Esophagus (tissue), 2 donors: ENCODE measurements around the gene GPR149. TPM values are rescaled to one million over a fixed set of nuclear protein-coding genes. Genes with fewer than 3 reads are reported as not detected.

Experiments used
- H3K27ac ChIP-seq, 2 donors: one replicate each; pipeline ENCODE4 v1.5.1; 2013; ENCODE audit warnings: low read depth in 2 of 2, mild to moderate bottlenecking in 2 of 2, inconsistent platforms in 1 of 2, low read length in 1 of 2, moderate library complexity in 1 of 2
- H3K27me3 ChIP-seq, 2 donors: one replicate each; pipeline ENCODE4 v1.6.1; 2013; ENCODE audit warnings: low read length in 2 of 2, control low read depth in 1 of 2, mild to moderate bottlenecking in 1 of 2; ENCODE audit not compliant: insufficient read depth in 2 of 2, control insufficient read depth in 1 of 2
- H3K36me3 ChIP-seq, 2 donors: one replicate each; pipeline ENCODE4 v1.6.1; 2013; ENCODE audit warnings: low read length in 1 of 2; ENCODE audit not compliant: control insufficient read depth in 2 of 2, insufficient read depth in 2 of 2
- H3K4me1 ChIP-seq, 2 donors: one replicate each; pipeline ENCODE4 v1.6.1; 2013; ENCODE audit warnings: low read length in 1 of 2; ENCODE audit not compliant: control insufficient read depth in 2 of 2, insufficient read depth in 2 of 2
- H3K4me3 ChIP-seq, 2 donors: one replicate each; pipeline ENCODE4 v1.5.1; 2013; ENCODE audit warnings: low read length in 2 of 2, mild to moderate bottlenecking in 2 of 2, low read depth in 1 of 2, moderate library complexity in 1 of 2
- H3K9me3 ChIP-seq, 2 donors: one replicate each; pipeline ENCODE4 v1.6.1; 2013; ENCODE audit warnings: mild to moderate bottlenecking in 2 of 2, low read depth in 1 of 2, low read length in 1 of 2, moderate library complexity in 1 of 2; ENCODE audit not compliant: control insufficient read depth in 2 of 2, insufficient read depth in 1 of 2
- WGBS, 2 donors: extraction: QIAGEN DNeasy Blood & Tissue Kit; methylation state at CpG; one replicate each; pipeline ENCODE4 v1.1.7; 2013; 5-methylcytosine and 5-hydroxymethylcytosine counted together
- polyA plus RNA-seq, 2 donors: library from polyadenylated mRNA; stranded (reverse); fragments of 200-250 nt; gene quantifications; one replicate each; pipeline ENCODE4 v1.2.3, GENCODE V29; 2013
- donor health status: healthy with polysubstance abuse.
- donor health status: Bipolar disorder and iron deficiency.

Gene GPR149
- polyA plus RNA-seq, 2 donors = not detected

GRCh38 chr3:154356009-154356408 is 74.0 kb downstream of the GPR149 start:
- H3K4me3 ChIP-seq = no peak overlapping the region
- no peak overlapping the region for H3K27ac ChIP-seq
- no peaks in the 10 kb centered on the region for H3K36me3 ChIP-seq
- no peaks in the 10 kb centered on the region for H3K4me1 ChIP-seq
- no peaks in the 10 kb centered on the region for H3K27me3 ChIP-seq
- 23 to 52% methylated on average over 1 of the region's 1 CpG for WGBS, 2 donors
- H3K9me3 ChIP-seq = no peaks in the 10 kb centered on the region

GRCh38 chr3:154349223-154349622 is 80.8 kb downstream of the GPR149 start:
- H3K36me3 ChIP-seq = no peaks in the 10 kb centered on the region
- no peak overlapping the region for H3K27ac ChIP-seq
- H3K4me1 ChIP-seq = no peaks in the 10 kb centered on the region
- WGBS, 2 donors = 53 to 56% methylated on average over 2 of the region's 2 CpGs
- no peaks in the 10 kb centered on the region for H3K9me3 ChIP-seq
- H3K27me3 ChIP-seq = no peaks in the 10 kb centered on the region
- H3K4me3 ChIP-seq = no peak overlapping the region

- no peak overlapping the region for H3K4me3 ChIP-seq
- WGBS, 2 donors = 48 to 49% methylated on average over 2 of the region's 2 CpGs
Measured at GRCh38 chr3:154345422-154346122, 84.4 kb downstream of the GPR149 start.

GRCh38 chr3:154338570-154338969 is 91.4 kb downstream of the GPR149 start:
- H3K9me3 ChIP-seq = no peaks in the 10 kb centered on the region
- no peak overlapping the region for H3K4me3 ChIP-seq
- no peak overlapping the region for H3K27ac ChIP-seq
- 60 to 62% methylated on average over 4 of the region's 4 CpGs for WGBS, 2 donors
- H3K4me1 ChIP-seq = no peaks in the 10 kb centered on the region
- peaks cover 0 to 2% of the 10 kb centered on the region in 2 donors for H3K27me3 ChIP-seq
- H3K36me3 ChIP-seq = no peaks in the 10 kb centered on the region

More at GRCh38 chr3:154345422-154346122, 84.4 kb downstream of the GPR149 start:
- Histone ChIP-seq H3K27me3 (no peaks in the 10 kb centered on the region), H3K27ac (no peak overlapping the region), H3K36me3 (no peaks in the 10 kb centered on the region), H3K4me1 (no peaks in the 10 kb centered on the region), H3K9me3 (no peaks in the 10 kb centered on the region)

- H3K4me1 ChIP-seq = no peaks in the 10 kb centered on the region
- H3K27ac ChIP-seq = no peak overlapping the region
- WGBS, 2 donors = 90% methylated on average over 6 of the region's 6 CpGs
- H3K36me3 ChIP-seq = no peaks in the 10 kb centered on the region
- H3K27me3 ChIP-seq = peaks cover 0 to 2% of the 10 kb centered on the region in 2 donors
- H3K9me3 ChIP-seq = no peaks in the 10 kb centered on the region
- no peak overlapping the region for H3K4me3 ChIP-seq
Measured at GRCh38 chr3:154338008-154338407, 92.0 kb downstream of the GPR149 start.

GRCh38 chr3:154334973-154335420 is 95.0 kb downstream of the GPR149 start:
- Histone ChIP-seq H3K27me3 (peaks cover 0 to 2% of the 10 kb centered on the region in 2 donors), H3K36me3 (no peaks in the 10 kb centered on the region), H3K9me3 (no peaks in the 10 kb centered on the region), H3K4me1 (no peaks in the 10 kb centered on the region), H3K27ac (no peak overlapping the region), H3K4me3 (no peak overlapping the region)
- 9 to 11% methylated on average over 3 of the region's 3 CpGs for WGBS, 2 donors

- H3K4me3 ChIP-seq = no peak overlapping the region
- H3K27ac ChIP-seq = no peak overlapping the region
- no peaks in the 10 kb centered on the region for H3K4me1 ChIP-seq
- H3K27me3 ChIP-seq = no peaks in the 10 kb centered on the region
- H3K36me3 ChIP-seq = no peaks in the 10 kb centered on the region
- H3K9me3 ChIP-seq = no peaks in the 10 kb centered on the region
Measured at GRCh38 chr3:154327871-154328270, 102.1 kb downstream of the GPR149 start.

- Histone ChIP-seq H3K36me3 (no peaks in the 10 kb centered on the region), H3K27me3 (no peaks in the 10 kb centered on the region), H3K9me3 (no peaks in the 10 kb centered on the region), H3K4me3 (peak overlapping the region in 1 of 2 donors; percentile 94), H3K27ac (no peak overlapping the region), H3K4me1 (no peaks in the 10 kb centered on the region)
- 57 to 60% methylated on average over 3 of the region's 3 CpGs for WGBS, 2 donors
Measured at GRCh38 chr3:154324919-154325318, 105.1 kb downstream of the GPR149 start.

- Histone ChIP-seq H3K9me3 (no peaks in the 10 kb centered on the region), H3K27ac (peak within 1 kb of the TSS; percentile 96 to 99), H3K4me3 (peak within 1 kb of the TSS; percentile 77 to 94), H3K36me3 (no peaks in the 10 kb centered on the region), H3K27me3 (no peaks in the 10 kb centered on the region), H3K4me1 (no peaks in the 10 kb centered on the region)
- WGBS, 2 donors = 1% methylated on average over 45 of the region's 45 CpGs
Measured at GRCh38 chr3:154323891-154324738, 105.9 kb downstream of the GPR149 start, which contains the start of gene DHX36. Gene DHX36 (minus strand): TSS chr3:154324487. CDS start chr3:154324416, 71 bp downstream.
